Hypothalamus (tissue), 51 donors: ENCODE data around the gene MAD2L2.

Experiments
- DNase-seq, 51 donors: peaks; one replicate each; lab custom pipeline; 2025; lab: John Stamatoyannopoulos, UW

Gene MAD2L2

DNA sequence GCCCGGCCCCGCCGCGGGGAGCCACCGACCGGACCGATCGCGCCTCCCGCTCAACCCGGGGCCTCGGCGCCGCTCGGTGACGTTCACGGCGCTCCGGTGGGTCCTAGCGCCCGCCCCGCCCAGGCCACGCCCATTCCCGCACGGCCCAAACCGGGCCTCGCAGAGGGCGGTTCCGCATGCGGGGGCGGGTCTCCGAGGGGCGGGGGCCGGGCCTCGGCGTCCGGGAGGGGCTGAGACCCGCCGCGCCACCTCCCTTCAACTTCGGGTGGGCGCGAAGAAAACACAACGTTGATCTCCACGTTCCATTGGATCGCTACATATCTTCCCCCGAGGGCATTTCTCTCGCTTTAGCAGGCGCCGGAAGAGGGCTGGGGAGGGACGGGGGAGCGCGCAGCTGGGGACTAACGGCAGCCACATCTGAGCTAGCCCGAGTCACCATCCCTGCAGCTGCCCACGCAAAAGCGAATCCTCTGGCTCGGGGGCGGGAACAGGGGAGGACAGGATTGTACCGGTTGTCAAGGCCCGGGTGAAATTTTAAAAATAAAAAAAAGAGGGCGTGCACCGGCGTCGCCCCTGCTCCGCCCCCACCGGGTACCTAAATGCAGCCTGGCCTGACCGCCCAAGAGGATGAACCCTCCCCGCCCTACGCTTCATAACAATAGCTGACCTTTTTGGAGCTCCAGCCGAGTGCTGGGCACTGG lies at the start of gene MAD2L2:
TSS of gene MAD2L2 (minus strand) at position 78 of the 701 bp plus-strand sequence. CDS start 547 bp downstream, outside the sequence.
- peak in 50 of 51 donors; percentile 32 to 92 (median 78) for DNase-seq

GRCh38 chr1:11730429-11730891 lies 49.5 kb upstream of the MAD2L2 start:
- DNase-seq, result peak in 3 of 51 donors; percentile 20 to 29 (median 20)

GRCh38 chr1:11729498-11730428 lies 48.8 kb upstream of the MAD2L2 start:
- no peak for DNase-seq

DNA sequence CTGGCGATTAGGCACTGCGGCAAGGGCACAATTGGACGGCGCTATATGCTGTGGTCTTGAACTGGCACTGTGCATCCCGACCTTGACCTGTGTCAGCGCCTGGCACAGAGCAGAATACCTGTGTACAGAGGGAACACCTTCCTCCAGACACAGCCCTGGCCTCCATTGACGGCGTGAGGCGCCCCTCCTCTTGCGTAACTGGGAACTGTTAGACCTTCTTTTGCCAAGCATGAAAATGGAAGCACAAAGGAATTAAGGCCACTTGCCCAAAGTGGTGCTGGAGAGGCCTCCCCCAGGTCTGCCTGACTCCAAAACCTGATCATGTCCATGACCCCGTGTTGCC lies 48.2 kb upstream of the MAD2L2 start:
- DNase-seq, result no peak

DNA sequence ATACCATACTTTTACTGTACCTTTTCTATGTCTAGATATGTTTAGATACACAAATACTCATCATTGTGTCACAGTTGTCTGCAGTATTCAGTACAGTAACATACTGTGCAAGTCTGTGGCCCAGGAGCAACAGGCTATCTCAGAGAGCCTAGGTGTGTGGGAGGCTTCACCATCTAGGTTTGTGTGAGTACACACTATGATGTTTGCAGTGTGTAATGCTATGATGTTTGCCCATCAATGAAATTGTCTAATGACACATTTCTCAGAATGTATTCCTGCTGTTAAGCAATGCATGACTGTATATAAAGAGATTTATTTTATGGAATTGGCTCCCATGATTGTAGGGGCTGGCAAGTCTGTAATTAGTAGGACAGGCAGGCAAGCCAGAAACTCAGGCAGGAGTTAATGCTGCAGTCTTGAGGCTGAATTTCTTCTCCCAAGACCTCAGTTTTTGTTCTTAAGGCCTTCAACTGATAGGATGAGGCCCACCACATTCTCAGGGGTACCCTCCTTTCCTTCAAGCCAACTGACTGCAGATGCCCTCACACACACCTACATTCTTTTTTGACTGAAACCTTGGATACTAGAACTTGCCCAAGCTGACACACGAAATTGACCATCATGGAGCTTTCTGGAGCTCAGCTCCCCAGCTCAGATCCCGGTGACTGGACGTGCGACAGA lies 47.3 kb upstream of the MAD2L2 start:
- no peak for DNase-seq

DNA sequence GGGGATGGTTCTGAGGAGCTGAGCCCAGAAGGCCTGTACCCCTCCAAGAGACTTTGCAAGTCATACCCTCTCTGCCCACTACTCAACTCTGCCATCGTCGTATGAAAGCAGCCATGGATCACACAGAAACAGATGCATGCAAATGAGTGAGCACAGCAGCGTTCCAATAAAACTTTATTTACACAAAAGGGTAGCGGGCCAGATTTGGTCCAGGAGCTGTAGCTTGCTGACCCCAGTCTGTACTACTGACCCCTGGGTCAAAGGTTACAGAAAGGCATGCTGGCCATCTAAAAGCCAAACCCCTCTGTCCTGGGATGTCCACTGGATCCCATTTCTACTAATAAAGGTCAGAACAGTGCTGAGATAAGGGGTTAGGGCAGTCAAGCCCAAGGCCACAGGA lies 46.2 kb upstream of the MAD2L2 start:
- DNase-seq, result no peak

- DNase-seq, result no peak
These were observed 44.7 kb upstream of the MAD2L2 start for GRCh38 chr1:11725616-11726015.

DNA sequence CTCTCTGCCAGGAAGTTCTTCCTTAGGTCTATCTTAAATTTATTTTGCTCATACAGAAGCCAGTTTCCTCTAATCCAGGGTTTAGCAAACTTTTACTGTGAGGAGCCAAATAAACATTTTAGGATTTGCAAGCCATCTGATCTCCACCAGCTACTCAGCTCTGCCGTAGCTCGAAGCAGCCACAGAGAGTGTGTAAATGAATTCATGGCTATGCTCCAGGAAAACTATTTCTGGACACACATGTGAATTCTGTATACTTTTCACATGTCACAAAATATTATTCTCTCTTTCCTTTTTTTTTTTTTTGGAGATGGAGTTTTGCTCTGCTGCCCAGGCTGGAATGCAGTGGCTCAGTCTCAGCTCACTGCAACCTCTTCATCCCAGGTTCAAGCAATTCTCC lies 41.6 kb upstream of the MAD2L2 start:
- DNase-seq, result no peak

GRCh38 chr1:11721311-11721710 lies 40.4 kb upstream of the MAD2L2 start:
- DNase-seq, result no peak

- DNase-seq, result peak in 17 of 51 donors; percentile 10 to 68 (median 31)
These were observed 39.6 kb upstream of the MAD2L2 start for GRCh38 chr1:11720525-11720924.

DNA sequence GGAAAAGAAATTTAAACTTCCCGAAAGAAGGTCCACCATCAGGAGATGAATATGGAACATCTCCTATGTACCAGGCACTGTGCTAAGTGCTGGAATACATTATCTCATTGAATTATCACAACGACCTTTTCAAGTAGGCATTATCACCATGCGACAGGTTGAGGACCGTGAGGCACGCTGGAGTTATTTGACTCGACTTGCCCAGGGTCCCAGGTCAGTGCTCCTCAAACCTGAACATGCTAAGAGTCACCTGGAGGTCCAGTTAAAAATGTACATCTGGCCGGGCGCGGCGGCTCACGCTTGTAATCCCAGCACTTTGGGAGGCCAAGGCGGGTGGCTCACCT lies 39.1 kb upstream of the MAD2L2 start:
- DNase-seq, result peak in 1 of 51 donors; percentile 23

GRCh38 chr1:11719313-11720032 lies 38.5 kb upstream of the MAD2L2 start:
- peak; percentile 21 to 91 (median 67) for DNase-seq

DNA sequence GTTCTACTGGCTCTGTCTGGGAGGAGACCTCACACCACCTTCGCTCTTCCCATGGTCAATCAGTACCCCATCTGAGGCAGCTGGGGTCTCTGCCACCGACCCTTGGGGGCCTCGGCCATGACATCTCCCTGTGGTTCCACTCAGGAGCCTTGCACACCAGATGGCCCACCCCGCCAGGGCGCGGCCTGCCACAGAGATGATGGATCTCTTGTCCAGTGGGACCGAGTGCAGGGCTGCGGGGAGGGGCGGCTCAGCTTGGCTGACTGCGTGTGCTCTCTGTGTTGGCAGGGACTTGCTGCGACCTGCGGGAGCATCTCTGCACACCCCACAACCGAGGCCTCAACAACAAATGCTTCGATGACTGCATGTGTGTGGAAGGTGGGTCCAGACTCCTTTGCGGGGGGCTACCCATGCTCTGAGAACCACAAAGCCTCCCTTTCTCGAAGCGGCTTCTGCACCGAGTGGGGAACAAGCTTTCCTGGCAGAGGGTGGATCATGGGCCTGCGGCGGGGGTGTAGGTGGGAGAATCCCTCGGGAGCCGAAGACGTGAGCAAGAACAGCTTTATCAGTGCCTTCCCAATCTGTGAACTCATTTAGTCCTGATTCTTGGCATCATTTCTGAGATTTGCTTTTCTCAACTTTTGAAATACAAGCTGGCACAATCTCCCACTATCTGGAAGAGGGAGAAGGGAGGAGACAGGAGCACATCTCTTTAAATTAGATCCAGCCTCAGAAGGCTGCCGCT lies 34.1 kb upstream of the MAD2L2 start:
- DNase-seq, result no peak

GRCh38 chr1:11713095-11713494 lies 32.1 kb upstream of the MAD2L2 start:
- no peak for DNase-seq

DNA sequence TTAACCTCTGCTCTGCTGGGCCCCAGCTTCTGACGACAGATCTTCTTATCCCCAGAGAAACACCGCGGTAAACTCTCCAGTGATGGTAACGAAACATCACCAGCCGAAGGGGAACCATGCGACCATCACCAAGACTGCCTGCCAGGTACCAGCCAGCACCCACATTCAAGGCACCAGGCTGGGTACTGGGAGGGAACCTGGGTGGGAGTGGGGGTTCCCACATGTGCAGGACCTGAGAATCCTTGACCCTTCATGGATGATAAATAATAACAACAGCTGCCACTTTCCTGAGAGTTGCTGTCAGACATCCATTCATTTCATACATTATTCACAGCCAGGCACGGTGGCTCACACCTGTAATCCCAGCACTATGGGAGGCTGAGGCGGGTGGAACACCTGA lies 31.3 kb upstream of the MAD2L2 start:
- no peak for DNase-seq

DNA sequence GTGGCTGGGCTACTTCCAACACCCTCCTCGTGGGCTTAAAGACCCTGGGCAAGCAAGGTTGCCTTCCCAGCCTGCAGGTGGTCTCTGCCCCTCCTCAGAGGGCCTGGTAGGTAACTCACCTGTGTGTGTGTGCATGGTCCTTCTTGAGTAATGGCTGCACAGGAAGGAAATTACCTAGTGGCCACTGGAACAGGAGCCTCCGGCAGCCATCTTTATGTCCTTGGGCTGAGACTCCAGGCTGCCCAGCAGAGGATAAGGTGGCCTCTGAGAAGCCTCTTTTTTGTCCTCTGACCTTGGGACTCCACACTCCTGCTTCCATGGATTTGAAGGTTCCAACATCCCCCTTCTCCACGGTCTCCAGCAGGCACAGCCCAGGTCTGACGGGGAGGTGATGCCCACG lies 30.5 kb upstream of the MAD2L2 start:
- no peak for DNase-seq

DNA sequence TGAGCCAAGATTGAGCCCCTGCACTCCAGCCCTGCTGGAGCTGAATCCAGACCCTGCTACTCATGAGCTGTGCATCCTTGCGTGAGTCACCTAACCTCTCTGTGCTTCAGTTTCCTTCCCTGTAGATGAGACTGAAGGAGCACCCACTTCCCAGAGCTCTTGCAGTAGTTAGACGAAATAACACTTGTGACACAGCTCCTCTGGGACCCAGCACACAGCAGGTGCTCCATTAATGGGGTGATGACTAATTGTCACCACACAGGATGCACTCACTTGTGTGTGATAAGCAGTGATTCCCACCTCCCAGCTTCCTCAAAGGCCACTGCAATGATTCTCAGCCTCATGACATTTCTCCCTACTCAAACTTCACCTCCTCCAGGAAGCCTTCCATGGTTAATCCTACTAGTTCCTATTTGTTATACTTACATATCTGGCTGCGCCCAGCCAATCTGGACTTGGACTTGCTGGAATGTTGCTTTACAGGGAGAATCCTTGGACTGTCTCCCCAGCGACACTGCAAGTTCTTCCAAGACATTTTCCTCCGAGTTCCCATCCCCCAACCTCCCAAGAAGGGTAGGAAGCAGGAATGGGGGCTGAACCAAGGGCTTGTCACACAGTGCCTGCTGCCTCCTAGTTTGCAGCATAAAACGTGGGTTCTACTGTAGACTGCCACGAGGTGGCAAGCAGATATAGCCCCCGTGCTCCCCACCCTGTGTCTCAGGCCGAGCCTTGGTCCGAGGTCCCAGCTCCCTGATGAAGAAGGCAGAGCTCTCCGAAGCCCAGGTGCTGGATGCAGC lies 27.8 kb upstream of the MAD2L2 start:
- DNase-seq, result peak in 1 of 51 donors; percentile 6

GRCh38 chr1:11707621-11708276 lies 26.8 kb upstream of the MAD2L2 start:
- peak in 22 of 51 donors; percentile 4 to 49 (median 26) for DNase-seq
